HG02571 (cell line): ENCODE results near the gene TMEM150B.

Source experiments
- ATAC-seq: cut with Tn5 transposase; IDR thresholded peaks from one replicate; pipeline ENCODE4 v1.9.1; 2021; ENCODE audit warnings: mild to moderate bottlenecking, moderate library complexity; ENCODE audit not compliant: unreplicated experiment

Gene TMEM150B

GRCh38 chr19:55308281-55308680, 16.9 kb downstream of the TMEM150B start:
- ATAC-seq, result no peak

DNA sequence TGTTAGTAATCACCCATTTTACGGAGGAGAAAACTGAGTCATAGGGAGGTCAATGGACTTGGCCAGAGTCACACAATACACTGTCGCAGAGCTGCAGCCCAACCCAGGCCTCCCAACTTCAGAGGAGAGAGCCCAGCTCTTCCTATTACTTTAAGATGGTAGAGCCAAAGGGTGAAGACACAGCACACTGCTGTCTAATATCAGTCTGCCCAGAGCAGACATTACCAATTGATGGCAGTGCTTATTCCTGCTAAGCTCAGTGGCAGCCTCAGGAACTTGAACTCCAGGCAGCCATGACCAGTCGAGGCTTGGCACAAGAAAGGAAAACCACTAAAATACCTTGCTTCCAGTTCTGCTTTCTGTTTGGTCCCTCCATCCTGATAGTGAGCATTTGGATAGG, 18.4 kb downstream of the TMEM150B start:
- no peak for ATAC-seq

- ATAC-seq, result no peak
Observed at GRCh38 chr19:55305983-55306562, 19.1 kb downstream of the TMEM150B start.

- ATAC-seq, result no peak
Observed at GRCh38 chr19:55305491-55305890, 19.6 kb downstream of the TMEM150B start.

GRCh38 chr19:55304980-55305379, 20.2 kb downstream of the TMEM150B start:
- ATAC-seq, result no peak

DNA sequence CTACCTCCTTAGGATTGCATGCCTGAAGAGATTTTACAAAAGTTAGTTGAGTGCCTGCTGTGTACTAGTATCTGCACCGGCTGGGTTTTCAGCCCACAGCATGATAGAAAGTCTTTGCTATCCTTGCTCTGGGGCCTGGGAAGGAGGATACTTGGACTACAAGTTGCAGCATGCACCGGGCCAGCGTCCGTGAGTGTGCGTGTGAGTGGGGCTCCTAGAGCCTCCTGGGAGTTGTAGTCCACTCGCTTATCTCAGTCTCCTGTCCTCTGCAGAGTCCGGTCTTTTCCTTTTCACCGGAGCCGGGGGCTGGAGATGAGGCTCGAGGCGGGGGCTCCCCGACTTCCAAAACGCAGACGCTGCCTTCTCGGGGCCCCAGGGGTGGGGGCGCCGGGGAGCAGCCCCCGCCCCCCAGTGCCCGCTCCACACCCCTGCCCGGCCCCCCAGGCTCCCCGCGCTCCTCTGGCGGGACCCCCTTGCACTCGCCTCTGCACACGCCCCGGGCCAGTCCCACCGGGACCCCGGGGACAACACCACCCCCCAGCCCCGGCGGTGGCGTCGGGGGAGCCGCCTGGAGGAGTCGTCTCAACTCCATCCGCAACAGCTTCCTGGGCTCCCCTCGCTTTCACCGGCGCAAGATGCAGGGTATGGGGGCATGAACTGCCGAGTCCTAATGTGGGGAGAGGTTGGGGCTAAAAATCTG, 20.7 kb downstream of the TMEM150B start:
- no peak for ATAC-seq

DNA sequence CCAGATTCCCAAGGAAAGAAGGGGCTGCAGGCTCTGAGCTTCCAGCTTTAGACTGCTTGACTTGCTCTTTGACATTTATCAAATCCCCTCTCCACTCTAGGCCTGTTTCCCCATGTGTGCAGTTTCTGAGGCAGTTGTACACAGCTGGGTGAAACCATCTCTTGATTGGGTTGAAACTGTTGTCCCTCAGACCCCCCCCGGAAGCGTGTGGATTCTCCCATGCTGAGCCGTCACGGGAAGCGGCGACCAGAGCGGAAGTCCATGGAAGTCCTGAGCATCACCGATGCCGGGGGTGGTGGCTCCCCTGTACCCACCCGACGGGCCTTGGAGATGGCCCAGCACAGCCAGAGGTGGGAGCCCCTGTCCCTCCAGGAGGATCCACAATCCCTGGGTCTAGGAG, 21.7 kb downstream of the TMEM150B start:
- no peak for ATAC-seq

DNA sequence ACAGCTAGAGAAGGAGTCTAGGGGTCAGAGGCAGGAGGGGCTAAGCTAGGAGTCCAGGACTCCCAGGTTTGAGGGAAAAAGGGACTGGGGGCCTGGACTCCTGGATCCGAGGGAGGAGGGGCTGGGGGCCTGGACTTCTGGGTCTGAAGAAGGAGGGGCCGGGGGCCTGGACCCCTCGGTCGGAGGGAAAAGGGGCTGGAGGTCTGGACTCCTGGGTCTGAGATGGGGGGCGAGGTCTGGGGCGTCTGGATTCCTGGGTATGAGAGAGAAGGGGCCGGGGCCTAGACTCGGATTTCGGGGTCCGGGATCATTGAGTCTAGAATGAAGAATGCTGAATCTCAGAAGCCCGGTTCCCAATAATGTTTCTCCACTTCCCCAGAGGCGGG, 22.8 kb downstream of the TMEM150B start:
- no peak for ATAC-seq

DNA sequence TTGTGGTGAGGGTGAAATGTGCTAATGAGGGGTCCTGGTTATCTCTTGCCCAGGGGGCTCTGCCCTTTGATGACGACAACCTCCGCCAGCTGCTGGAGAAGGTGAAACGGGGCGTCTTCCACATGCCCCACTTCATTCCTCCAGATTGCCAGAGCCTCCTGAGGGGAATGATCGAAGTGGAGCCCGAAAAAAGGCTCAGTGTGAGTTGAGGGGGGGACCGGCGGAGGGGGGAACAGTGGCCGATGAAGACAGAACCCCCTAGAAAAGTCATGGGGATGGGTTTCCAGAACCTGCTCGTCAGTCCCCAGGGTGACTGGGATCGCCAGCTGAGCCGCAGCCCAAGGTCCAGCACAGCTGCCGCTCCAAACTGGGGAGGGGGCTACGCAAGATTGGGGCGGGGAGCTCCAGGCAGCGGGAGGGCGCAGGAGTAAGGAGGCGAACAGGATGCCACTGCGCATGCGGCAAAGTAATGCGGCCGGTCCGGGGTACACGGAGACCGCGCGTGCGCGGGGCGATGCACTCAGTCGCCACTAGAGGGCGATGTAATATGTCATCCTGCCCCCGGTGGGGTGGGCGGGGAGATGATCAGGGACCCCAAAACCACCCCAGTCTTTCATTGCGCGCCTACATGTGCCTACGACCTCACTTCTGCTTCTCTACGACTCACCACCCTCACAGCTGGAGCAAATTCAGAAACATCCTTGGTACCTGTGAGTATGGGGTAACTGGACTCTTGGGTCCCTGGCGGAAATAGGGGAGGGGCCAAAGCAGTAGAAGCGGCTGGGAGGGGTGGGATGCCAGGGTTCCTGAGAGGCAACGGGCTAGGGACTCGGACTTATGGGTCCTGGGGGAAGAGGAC, 23.5 kb downstream of the TMEM150B start:
- ATAC-seq, result no peak

DNA sequence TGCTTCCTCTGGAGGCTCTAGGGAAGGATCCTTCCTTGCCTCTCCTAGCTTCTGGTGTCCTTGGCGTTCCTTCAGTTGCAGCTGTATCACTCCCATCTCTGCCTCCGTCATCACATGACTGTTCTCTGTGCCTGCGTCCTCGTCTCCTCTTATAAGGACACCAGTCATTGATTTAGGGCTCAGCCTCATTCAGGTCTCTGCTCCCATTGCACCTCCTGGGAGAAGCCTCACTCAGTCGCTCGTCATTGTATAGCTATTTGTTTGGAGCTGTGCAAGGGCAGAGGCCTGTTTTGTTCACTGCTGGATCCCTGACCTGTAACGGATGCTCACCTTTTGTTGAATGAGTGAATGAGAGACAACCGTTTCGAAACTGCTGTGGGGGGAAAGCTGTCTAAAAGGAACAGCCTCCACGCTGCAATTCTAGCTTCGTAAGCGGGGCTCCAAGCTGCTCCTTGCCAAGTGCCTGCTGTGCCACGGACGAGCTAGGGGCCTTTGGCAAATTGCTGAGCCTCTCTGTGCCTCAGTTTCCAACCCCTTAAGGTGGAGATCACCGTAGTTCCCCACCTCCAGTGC, 24.2 kb downstream of the TMEM150B start:
- ATAC-seq, result no peak

- no peak for ATAC-seq
Observed at GRCh38 chr19:55299991-55300390, 25.1 kb downstream of the TMEM150B start.

DNA sequence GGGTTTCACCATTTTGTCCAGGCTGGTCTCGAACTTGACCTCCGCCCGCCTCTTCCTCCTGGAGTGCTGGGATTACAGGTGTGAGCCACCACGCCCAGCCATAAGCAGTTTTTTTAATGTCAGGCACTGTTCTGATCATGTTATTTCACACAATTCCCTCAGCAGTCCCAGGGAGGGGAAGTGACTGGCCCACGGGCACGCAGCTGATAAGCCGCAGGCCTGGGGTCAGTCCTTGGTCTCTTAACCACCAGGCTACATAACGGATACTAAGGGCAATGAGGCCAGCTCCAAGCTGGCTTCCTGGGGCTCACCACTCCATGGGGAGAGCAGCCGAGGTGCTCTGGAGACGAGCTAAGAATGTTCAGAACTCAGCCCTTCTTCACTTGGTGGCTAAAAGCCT, 27.9 kb downstream of the TMEM150B start:
- no peak for ATAC-seq

DNA sequence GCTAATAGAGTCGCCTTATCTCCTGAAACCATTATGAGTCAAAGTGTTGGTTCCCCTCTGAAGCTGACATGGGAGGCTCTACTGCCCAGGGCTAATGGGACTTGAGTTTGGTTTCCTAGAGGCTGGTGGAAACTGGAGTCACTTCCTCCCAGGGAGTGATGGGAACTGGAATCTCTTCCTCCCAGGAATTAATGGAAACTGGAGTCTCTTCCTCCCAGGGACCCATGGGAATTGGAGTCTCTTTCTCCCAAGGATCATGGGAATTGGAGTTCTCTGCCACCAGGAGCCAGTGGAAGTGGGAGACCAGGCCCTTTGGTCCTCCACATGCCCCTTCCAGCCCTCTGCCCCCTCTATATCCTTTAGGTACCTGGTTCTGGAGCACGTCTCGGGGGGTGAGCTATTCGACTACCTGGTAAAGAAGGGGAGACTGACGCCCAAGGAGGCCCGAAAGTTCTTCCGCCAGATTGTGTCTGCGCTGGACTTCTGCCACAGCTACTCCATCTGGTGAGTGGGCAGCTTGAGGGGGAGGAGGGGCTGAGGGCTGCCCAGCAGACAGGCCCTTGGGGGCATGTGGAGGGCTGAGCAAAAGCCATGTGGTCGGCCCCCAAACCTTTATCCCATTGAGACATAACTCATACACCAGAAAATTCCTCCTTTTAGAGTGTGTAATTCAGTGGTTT, 35.9 kb downstream of the TMEM150B start:
- no peak for ATAC-seq

DNA sequence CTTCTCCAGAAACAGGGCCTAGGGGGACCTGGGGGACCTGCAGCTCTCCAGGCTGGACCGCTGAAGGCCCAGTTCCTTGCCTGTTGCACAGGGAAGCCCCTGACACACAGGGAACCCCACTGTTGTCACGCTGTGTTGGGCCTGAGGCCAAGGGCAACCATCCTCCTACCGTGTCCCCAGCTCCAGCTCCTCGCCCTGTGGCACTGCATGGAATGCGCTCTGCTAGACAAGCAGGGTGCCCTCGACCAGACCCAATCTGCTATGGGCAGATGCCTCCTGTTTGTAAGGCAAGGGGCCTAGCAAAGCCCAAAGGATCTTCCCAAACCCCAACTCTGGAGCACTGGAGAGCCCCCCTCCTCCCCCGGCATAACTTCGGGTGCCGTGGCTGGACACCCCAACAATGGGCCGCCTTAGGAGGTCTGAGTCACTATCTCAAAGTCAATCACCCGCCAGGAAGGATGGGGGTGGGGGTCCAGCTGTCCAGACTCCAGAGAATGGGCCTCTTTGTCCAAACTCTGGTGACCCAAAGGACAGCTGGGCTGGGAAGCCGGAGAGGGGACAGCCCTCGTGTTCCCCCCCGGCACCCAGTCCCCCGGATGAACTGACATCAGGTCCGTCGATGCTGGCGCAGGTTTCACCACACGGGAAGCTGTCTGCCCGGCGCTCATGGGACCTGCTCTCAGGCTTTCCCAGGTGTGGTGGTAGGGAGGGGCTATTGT, 37.6 kb downstream of the TMEM150B start:
- no peak for ATAC-seq

DNA sequence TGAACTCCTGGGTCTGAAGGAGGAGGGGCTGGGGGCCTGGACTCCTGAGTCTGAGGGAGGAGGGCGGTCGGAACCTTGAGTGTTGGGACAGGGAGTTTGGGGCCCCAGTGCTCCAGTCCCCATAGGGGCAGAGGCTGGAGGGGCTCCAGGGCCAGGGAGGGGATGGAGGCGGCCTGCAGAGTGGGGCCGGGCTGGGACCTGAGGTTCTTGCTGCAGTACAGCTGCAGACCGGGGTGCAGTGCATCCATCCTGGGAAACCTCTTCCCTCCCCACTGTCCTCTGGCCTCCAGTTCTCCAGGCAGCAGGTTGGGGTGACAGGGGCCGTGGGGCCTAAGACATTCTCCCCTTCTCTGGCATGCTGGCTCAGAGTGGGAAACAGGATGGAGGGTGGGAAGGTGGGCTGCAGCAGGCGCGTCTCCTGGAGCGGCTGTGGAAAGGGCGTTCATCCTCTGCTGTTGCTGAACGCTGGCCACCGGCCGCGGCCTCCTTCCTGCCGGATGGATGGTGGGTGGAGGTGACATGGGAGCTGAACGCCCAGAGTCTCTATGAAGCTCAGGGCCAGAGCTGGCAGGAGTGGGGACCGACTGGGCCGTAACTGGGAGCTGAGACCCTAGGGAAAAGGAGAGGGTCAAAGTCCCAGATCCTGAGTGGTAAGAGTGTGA, 39.8 kb downstream of the TMEM150B start:
- ATAC-seq, result no peak

- ATAC-seq, result no peak
Observed at GRCh38 chr19:55284405-55285058, 40.6 kb downstream of the TMEM150B start.

DNA sequence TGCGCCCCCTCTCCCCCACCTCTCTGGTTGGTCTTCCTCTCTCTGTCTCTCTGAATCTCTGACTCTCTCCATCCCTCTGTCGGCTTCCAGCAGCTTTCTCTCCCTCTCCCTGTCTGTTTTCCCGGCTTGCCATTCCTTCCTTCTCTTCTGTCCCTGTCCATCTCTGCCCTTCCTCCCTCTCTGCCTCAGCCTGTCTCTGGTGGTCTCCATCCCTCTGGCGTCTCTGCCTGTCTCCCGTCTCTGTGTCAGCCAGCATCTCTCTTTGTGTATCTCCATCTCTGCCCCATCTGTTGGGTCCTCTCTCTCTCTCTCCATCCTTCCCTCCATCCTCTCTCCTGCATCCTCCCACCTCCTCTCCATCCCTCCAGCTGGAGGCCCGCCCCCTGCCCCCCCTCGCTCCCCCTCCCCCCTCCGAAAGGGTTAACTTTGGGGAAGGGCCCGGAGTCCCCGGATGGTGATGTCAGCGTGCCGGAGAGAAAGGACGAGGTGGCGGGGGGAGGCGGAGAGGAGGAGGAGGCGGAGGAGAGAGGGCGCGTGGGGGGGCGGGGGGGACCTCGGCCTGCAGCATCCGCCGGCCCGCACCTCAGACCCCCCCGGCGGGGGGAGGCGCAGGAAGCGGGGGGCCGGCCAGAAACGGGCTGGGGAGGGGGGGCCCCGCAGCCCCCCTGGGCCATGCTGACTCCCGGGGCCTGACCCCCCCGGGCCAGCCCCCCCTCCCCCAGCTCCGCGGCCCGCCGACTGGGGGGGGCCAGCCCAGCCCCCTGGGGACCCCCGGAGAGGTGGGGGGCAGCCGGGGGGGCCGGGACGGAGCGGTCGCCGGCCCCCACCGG, 41.4 kb downstream of the TMEM150B start, which contains the start of gene BRSK1:
Gene BRSK1, plus strand, starts transcription at position 450 of the 830 bp plus-strand sequence. CDS start 446 bp downstream, outside the sequence.
- ATAC-seq, result no peak
